Measurements from ENCODE around the gene SDK2.

- TF ChIP-seq CTCF (conservative IDR thresholded peaks at IDR 0.05; ENCODE audit: low read depth, low read length), result 0 out of 2 replicates have a peak, but pooled peaks have one; percentile 25
- peak; percentile 40 for TF ChIP-seq EZH2 (IDR thresholded peaks at IDR 0.05; ENCODE audit: borderline replicate concordance, low read depth, low read length, poor library complexity, severe bottlenecking)
Observed at GRCh38 chr17:73645050-73645871, 1.0 kb upstream of the SDK2 start.
